Fibroblast of lung (primary cell): ENCODE measurements around the gene C10orf71.

ENCODE experiments used
- CTCF ChIP-seq, 2 donors: IDR thresholded peaks in 1 of 2; conservative IDR thresholded peaks in 1 of 2; 1 replicate in 1 of 2; 2 replicates in 1 of 2; pipeline ENCODE4 v1.5.1; 2011 to 2012; ENCODE audit warnings: low read length in 2 of 2, control low read depth in 1 of 2, inconsistent platforms in 1 of 2, low read depth in 1 of 2, mild to moderate bottlenecking in 1 of 2
- EZH2 ChIP-seq: IDR thresholded peaks from 2 replicates; pipeline ENCODE4 v1.5.1; 2012; ENCODE audit warnings: low read length, control low read depth, mild to moderate bottlenecking; ENCODE audit errors: missing control alignments

- no peak for TF ChIP-seq CTCF (conservative IDR thresholded peaks at IDR 0.05 in 1 of 2, IDR thresholded peaks at IDR 0.05 in 1 of 2; ENCODE audit: low read depth in 1 of 2, low read length in 2 of 2)
- TF ChIP-seq EZH2: no peak
These were observed 26.4 kb downstream of the C10orf71 start for GRCh38 chr10:49325131-49325915.
